Breast epithelium (tissue), 3 donors: ENCODE results near the gene CBX8.

Experiments used
- CTCF ChIP-seq, 3 donors: fragments of 450-650 bp; IDR thresholded peaks; one replicate each; pipeline ENCODE4 v1.5.1; 2016 to 2017; ENCODE audit warnings: antibody characterized with exemption in 3 of 3, mild to moderate bottlenecking in 3 of 3, moderate library complexity in 3 of 3
- POLR2AphosphoS5 ChIP-seq, 3 donors: sonication (generic); formaldehyde crosslinking; IDR thresholded peaks; one replicate each; pipeline ENCODE4 v1.6.1; 2017; ENCODE audit warnings: antibody characterized with exemption in 3 of 3

- TF ChIP-seq CTCF (IDR thresholded peaks at IDR 0.05) (no peak), POLR2AphosphoS5 (IDR thresholded peaks at IDR 0.05) (no peak)
Measured at GRCh38 chr17:79829457-79829856, 32.6 kb upstream of the CBX8 start.
